Stimulated activated CD4-positive, alpha-beta T cell treated with anti-CD3 and anti-CD28 coated beads, TNF-alpha, amount 100 ng/mL, for 24 hours (primary cell): ENCODE data around the gene CYBB.
"Not testable (repeated sequence)": the region's sequence is repeated elsewhere in the genome, so short reads cannot be mapped to it uniquely, and the experiment has no call there.

Experiments
- DNase-seq, 3 experiments: peaks; one replicate each; pipeline ENCODE4 v3.0.0-alpha.2; 2020; ENCODE audit warnings: low read depth in 3 of 3

Gene CYBB

DNA sequence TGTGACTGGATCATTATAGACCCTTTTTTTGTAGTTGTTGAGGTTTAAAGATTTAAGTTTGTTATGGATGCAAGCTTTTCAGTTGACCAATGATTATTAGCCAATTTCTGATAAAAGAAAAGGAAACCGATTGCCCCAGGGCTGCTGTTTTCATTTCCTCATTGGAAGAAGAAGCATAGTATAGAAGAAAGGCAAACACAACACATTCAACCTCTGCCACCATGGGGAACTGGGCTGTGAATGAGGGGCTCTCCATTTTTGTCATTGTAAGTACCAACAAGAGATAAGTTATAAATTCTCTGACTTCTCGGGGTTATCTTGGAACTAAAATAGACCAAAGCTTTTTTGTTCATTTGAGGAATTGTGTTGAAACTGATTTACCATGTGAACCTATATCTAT, at the start of gene CYBB:
Gene CYBB, plus strand, starts transcription at position 203 of the 400 bp plus-strand sequence. Its CDS starts 19 bp downstream, at position 222.
- no peak for DNase-seq

DNA sequence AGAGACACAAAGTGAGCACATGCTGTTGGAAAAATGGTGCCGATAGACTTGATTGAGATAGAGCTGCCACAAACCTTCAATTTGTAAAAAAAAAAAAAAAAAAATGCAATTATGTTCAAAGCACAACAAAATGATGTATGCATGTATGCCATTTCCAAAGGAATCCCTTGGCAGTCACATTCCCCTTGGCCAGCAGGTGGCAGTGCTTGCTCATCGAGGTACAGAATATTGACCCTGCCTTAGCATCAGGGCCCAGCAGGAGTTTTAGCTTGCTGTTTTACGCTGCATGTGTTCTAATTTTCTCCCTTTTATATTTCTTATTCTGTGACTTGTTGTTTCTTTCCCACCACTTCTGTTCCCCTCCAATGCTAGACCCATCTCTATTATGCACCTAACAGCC, 34.5 kb upstream of the CYBB start:
- peak; percentile 35 to 59 (median 49) for DNase-seq

DNA sequence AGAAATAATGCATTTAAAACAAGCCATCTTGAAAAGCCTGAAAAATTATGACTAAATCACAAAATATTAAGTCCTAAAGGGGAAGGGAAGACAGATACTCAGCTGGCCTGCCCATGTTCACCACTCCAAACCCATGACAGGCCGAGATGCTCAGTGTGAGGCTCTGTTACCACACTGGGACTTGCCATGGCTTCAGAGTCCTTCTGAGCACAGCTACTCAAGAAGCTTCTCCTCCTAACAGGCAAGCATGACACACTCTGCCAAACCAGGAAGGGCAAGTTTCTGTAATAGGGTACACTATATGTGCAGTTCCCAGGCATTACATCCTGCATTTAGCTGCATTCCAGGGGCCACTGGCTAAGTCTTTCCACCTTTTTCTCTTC, 34.0 kb upstream of the CYBB start:
- DNase-seq = no peak

DNA sequence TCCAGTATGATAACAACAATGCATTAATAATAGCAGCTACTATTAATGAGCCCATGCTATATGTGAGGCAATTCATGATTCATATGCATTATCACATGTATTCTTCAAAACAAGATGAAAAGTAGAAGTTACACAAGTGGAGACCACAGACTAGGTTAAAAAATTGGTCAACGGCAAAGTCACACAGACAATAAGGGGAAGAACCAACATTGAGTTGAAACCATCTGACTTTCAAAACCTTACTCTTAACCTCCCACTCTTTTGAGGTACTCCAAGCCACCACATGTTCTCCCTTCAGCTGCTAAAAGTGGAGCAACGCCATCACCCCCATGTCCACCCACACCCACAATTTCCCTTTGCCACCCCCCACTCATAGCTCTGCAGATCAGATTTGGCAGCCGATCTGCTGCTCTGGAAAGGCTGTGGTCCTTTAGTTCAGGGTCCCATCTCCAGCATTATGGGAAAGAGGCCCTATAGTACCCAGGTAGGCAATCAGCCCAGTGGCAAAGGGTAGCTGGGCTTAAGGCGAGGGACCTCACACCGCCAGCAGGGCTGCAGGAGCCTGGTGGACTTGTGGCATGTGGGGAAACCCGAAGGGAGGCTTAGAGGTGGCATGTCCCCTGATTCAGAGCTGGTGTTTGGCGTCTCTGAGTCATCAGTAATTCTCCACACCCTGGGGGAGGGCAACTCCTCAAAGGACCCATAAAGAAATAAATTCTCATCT, 33.5 kb upstream of the CYBB start:
- DNase-seq = peak in 1 of 3 experiments; percentile 26

DNA sequence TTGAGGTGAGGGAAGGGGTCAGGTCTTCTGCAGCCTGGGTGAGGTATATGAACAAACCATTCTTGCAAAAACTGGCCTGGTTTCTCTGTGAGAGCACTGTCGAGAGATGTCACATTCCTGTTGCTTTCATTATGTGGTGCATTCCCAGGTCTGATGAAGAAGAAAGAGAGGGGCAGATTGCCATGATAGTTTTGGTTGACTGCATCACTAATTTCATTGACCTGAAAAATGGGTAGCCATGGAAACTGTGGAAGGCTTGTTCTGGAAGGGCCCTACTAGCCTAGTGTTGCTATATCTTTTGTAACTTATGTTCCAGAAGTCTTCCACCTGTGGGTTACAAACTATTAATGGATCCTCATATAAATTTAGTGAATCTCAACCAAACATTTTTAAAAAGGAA, 32.9 kb upstream of the CYBB start:
- DNase-seq = no peak

DNA sequence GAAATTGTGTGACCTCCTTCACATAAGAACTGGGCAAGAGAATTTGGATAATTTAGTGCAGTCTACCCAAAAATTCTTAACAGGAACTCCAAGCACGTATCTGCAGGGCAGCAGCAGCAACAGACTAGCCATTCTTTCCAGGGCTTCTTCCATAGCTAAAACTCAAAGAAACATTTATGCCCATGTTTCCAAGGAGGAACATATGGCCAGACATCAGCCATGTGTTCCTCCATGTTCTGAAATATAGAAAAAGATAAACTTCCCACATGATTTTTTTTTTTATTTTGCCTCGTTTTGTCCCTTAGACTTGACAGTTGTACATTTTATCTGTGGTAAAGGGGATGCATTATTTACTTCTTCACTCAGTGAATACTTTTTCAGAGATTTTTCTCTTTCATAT, 27.6 kb upstream of the CYBB start:
- DNase-seq = no peak

DNA sequence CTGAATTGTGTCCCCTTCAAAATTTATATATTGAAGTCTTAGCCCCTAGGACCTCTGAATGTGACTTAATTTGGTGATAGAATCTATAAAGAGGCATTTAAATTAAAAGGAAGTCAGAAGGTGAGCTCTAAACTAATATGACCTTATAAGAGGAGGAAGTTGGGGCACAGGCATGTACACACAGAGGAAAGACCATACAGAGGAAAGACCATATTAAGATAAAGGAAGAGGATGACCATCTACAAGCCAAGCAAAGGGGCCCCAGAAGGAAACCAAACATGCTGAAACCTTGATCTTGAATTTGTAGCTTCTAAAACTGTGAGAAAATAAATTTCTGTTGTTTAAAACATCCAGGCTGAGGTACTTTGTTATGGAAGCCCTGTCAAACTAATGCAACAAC, 26.9 kb upstream of the CYBB start:
- no peak for DNase-seq

DNA sequence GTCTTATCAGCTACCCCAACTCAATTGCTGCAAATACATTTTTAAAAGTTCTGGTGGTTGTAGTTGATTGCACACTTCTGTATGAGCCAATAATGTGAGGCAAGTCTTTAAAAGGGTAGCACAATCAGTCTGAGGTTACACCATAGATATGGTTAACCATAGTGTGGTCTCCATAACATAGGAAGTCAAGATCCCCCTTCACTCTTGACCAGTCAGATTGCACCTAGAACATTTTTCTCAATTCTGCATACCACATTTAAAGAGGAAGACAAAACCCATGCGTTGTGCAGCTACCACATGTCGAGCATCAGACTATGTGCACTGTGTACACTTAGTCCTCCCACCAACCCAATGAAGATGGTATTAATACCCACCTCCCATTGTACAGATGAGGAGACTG, 26.5 kb upstream of the CYBB start:
- DNase-seq = no peak

DNA sequence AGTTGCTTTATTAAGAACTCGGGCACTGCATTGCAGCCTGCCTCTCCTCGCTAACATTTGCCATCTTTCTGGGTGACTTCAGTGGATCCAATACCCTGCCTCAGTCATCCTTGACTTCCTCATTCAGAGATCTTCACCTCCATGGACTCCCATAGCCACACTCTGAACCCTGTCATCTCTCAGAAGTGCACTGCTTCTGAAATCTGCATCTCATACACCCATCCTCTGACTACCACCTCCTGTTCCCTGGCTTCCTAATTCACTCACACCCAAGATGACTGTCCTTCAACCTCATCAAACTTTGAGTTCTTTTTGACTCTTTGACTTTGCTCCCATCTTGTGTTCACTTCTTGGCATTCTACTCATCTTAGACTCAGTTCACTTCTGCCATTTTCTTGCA, 25.3 kb upstream of the CYBB start:
- DNase-seq = no peak

DNA sequence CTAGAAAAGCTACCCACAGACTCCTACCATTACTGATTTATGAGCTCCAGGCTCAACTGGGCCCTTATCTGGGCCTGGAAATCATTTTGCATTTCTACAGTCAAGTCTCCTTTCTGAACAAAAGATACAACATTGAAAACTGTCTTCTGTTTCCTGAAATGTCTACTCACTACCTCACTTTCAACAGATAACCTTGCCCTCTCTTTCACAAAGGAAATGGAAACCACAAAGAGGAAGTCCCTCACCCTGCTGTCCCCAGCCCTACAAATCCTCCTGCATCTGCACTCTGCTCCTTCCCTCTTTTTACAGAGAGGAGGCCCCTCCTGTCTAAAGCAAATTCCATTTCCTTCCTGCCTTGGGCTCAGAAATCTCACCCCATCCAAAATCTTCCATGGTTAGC, 24.8 kb upstream of the CYBB start:
- DNase-seq = no peak

DNA sequence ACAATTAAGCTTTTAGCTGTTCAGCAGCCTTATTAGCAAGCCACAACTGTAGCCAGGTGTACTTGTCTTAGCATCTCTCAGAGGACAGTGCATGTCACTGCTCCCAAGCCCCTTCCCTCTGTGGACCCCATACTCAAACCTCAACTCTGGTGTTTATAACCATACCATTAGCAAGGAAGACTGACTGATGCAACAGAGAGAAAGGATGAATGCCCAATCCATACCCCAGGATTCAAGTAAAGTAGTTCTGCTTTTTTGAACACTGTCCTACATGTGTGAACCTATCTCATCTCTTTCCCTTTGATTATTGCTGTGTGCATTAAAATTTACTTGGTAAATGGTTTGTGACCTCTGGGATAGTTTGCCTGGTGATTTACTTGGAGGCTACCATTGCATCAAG, 22.8 kb upstream of the CYBB start:
- DNase-seq = no peak

DNA sequence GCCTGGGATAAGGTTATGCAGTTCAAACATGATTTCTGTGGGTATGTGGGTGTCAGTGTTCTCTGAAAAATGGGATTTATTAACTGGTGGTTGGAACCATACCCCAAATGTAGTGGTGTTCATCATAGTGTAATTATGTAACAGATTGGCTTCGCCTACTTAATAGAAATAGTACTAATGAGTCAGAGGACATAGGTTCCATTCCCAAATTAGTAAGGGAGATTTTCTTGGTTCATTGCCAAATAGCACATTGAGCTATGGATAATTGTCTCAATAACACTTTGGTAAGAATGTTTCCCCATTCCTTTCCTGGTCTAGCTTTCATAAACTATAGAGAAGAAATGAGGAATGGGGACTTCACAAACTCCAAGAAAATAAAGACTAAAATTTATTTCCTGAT, 20.5 kb upstream of the CYBB start:
- DNase-seq = no peak

DNA sequence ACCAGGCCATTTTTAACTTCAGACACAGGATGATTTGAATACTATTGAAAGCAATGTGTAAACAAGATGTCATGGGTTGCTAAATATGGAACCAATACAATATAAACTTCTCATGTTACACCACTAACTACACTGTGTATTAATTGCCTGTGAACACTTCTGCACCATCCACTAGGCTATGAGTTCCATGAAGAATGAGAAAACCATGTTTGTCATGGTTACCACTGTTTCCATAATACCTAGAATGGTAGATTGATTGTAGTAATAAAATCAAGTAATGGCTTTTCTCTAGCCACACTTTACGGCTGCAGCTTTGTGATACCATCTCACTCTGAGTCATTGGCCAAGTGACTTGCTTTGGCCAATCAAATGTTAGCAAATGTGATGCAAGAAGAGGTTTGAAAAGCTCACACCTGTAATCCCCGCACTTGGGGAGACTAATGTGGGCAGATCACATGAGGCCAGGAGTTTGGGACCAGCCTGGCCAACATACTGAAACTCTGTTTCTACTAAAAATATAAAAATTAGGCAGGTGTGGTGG, 19.9 kb upstream of the CYBB start:
- no peak for DNase-seq

DNA sequence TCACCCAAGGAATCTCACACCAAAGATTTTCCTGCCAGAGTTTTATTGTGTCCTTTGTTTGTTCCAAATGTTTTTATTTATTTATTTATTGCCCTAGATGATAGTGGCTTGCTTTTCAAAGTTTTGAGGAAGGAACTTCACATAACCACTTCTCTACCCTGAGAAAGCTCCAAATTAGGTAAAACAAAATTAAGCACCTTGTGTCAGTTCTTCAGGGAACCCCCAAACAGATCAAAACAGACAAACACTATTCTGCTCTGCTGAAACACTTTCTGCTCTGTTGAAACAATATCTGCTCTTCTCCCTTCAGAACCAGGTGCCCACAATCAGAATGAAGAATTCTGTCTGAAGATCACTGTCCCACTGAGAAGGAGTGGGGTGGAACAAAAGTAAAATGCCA, 16.5 kb upstream of the CYBB start:
- DNase-seq = no peak

DNA sequence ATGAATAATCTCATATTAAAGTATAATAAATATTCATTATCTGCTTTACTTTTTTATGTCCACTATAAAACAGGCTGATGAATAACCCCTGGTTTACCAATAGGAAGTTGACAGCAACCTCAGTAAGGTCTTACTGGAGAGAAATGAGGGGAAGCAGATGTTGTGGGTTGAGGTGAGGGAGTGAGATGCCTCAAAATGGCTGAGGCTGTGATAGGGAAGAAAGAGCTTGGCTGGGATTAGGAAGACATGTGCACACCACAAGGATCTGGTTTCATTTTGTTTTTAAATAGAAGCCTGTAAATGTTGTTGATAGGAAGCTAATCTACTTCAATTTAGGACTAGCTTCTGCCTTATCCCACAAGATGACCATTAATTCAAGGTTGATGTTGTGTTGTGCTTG, 14.4 kb upstream of the CYBB start:
- DNase-seq = no peak

DNA sequence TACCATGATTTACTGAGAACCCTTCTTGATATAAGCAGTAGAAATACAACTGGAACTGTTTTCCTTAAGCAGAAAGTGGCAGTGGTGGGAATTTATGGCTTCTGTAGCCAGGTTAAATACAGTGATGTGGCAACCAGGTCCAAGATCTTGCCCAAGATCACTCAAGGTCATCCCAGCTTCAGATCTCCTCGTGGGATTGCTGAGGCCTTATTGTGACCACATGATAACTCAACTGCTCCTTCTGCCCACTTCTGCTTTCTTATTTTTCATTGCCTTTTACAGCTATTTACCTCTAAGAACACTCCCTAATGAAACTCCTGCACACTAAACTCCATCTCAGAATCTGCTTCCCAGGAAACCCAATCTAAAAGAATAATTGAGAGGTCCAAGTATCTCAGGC, 12.4 kb upstream of the CYBB start:
- no peak for DNase-seq

DNA sequence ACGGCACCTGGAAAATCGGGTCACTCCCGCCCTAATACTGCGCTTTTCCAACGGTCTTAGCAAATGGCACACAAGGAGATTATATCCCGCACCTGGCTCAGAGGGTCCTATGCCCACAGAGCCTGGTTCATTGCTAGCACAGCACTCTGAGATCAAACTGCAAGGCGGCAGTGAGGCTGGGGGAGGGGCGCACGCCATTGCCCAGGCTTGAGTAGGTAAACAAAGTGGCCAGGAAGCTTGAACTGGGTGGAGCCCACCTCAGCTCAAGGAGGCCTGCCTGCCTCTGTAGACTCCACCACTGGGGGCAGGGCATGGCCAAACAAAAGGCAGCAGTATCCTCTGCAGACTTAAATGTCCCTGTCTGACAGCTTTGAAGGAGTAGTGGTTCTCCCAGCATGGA, 11.0 kb upstream of the CYBB start:
- not testable (repeated sequence) for DNase-seq

DNA sequence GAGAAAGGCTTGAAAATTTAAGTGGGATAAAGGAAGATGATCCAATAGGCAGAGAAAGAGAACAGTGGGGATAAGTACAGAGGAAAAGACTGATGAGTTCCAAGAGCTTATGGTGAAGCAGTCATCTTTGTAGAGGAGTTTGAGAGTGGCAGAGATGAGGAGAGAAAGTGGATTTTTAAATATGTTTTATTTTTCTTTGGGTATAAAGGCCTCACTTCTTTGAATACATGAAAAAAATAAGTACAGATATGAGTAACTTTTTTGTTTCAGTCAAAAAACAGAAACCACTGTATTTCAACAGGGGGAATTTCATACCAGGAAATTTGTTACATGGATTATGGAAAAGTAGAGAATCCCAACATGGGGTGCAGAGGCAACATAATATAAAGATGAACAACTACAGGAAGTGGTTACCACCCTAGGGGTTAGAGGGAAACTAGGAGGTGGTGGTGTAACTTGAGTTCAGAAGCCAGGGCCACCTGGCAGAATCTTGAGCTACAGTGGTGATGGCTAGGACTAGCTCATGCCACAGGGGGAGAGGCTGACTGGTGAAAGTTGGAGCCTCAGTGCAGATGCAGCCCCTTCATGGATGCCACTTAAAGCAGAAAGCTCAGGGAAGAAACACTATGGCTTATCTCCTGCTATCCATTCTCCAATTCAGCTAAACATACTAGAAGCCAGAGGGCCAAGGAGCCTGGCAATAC, 3.4 kb upstream of the CYBB start:
- no peak for DNase-seq

DNA sequence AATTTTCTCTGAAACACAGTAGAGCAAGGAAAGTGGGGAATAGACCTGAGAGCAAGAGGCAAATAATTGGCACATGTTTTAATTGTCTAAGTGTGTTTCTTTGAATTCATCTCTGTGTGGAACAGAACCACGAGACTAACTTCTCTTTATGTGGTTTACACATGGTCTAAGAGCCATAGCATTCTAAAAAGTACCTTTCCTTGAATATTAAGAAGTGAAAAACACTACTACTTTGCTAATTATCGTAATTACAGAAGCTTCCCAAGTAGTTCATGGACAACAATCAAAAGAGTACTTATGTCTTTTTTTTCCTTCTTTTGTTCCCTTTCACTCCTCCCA, 2.9 kb upstream of the CYBB start:
- DNase-seq = no peak

DNA sequence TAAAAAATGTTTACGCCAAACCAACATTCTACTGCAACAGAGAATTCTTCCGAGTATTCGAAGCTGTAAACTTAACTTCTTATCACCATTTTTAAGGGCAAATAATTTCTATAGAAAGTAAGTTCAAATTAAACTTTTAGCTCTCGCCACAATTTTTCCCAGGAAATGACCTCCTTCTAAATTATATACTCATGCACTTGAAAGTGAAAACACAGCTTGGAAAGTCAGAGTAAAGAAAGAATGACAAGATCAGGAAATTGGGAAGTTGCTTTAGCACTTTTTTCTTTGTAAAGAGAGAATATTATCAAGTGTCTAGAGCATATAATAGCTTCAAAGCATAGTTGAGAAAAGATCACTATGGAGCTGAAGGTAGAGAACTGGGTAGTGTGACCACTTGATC, 1.2 kb downstream of the CYBB start:
- no peak for DNase-seq

DNA sequence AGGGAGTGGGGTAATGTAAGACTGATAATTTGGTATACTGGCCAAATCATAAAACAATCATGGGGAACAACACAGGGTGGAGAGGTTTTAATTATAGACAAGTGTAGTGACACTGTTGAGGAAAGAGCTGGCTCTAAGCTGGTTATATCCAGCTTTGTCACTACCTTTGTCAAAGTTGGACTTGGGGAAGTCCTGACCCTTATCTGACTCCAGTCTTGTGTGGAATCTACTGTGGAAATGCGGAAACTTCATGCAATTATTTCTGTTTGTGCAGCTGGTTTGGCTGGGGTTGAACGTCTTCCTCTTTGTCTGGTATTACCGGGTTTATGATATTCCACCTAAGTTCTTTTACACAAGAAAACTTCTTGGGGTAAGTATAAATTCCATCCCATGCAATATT, 2.0 kb downstream of the CYBB start:
- no peak for DNase-seq

DNA sequence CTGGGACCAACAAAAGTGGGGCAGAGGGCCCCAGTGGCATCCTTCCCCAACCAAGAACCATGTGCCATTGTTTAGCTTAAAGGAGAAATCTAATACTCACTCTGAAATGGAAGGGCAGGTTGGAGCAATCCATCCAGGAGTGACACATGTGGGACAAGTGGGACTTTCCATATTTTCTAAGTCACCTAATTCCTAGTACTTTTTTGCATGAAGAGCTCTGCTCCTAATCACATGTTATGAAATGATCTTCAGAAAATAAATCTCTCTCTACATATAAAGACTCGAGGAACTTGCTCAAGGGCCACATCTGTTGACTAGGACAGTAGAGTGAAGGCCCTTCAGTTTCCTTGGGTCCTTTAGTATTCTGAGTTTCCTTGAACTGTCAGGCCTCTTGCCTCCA, 2.5 kb downstream of the CYBB start:
- DNase-seq = no peak

DNA sequence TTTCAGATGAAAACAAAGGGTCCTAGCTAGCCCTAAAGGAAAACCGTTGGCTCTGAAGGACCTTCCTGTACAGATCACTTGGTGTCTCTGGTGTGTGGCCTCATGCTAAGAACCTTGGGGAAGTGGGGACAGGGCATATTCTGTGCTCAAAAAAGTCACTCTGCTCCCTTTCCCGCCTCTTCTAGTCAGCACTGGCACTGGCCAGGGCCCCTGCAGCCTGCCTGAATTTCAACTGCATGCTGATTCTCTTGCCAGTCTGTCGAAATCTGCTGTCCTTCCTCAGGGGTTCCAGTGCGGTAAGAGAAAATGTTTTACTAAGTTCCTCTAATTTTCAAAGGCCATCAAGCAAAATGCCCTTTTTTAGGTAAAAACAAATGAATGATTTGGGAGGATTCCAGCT, 3.4 kb downstream of the CYBB start:
- DNase-seq = no peak

DNA sequence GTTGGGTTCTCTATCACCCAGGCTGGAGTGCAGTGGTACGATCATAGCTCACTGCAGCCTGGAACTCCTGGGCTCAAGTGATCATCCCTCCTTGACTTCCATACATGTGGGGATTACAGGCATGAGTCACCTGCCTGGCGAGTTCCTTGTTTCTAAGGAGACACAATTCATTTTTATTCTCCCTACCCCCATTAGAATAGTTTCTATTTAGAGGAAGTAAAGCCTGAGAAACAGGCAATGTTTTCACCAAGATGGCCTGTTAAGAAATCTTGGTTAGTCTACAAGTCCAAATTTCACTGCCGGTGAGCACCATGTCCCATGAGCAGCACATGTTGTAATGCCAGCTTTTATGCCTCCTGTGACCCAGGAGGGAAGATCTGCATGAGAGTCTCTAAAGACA, 5.7 kb downstream of the CYBB start:
- DNase-seq = no peak
